GM21528 (cell line): Measurements from ENCODE around the gene CYBC1.
"Not testable (repeated sequence)": the region's sequence is repeated elsewhere in the genome, so short reads cannot be mapped to it uniquely, and the experiment has no call there.

Experiments
- ATAC-seq: cut with Tn5 transposase; IDR thresholded peaks from one replicate; pipeline ENCODE4 v1.9.1; 2021; ENCODE audit warnings: mild to moderate bottlenecking, moderate library complexity; ENCODE audit not compliant: unreplicated experiment, low FRiP score

The CYBC1 gene

DNA sequence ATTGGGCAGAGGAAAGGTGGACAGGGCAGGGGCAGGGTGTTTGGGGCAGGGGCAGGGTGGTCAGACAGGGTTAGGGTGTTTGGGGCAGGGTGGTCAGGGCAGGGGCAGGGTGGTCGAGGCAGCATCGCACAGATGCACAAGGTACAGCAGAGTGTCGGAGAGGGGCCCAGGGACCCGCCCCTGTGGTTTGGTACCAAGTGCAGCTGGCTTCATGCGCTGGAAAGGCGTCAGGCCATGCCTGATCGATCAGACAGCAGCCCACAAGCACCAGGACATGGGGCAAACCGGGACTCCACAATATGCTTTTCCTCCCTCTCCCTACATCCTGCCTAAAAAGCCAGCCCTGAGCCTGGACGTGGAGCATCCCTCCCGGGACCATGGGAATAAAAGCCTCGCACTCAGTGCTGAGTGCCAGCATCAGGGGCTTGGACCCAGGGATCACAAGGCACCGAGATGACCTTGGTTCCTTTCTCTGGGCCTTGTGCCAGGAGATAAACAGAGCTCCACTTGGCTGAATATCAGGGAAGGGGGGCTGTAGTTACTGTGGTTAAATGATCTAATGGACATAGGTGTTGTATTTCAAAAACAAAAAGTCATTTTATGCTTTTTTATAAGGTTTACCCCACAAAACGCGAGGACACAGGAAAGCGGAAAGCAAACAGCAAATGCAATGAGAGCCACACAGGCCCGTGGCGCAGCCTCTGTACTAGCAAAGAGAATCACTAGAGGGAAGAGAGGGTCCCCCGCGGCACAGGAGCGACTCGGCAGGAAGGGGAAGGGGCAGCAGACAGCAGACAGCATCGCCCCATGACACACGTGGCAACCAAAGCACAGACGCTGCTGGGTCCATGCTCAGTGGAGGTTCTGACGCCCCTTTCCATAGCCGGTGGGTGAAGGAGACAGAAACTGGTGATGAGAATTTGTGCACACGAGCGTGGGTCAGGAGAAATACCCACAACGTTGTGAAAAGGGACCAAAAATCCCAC lies 37.7 kb downstream of the CYBC1 start:
- ATAC-seq, result no peak

DNA sequence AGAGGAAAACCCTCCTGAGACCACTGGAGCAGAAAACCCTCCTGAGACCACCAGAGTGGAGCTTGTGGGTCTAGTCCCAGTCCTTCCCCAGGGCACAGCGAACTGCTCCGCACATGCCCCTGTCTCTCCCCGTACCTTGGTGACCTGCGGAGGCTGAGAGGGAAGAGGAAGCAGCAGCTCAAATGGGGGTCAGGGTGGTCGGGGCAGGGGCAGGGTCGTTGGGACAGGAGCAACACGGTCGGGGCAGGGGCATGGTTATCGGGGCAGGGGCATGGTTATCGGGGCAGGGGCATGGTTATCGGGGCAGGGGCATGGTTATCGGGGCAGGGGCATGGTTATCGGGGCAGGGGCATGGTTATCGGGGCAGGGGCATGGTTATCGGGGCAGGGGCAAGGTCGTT lies 38.5 kb downstream of the CYBC1 start:
- ATAC-seq, result not testable (repeated sequence)

DNA sequence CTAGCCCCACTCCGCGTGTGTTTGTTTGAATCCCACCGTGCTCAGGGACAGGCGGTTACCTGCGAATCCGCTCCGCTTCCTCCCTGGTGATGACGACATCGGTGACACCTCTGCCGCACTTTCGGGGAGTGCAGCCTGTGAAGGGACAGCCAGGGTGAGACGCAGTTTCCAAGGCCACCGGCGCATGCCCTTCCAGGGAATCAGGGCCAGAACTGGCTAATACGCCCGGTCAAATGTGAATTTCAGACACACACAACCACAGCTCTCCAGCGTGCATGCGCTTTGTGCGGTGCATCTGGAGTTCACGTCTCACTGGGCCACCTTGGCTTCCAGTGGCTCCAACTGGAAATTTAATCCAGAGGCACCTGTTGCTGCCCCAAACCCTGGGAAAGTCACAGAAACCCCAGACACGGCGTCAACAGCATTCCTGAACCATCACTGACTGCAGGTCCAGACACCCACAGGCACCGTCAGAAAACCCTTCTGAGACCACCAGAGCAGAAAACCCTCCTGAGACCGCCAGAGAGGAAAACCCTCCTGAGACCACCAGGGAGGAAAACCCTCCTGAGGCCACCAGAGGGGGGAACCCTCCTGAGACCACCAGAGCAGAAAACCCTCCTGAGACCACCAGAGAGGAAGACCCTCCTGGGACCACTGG lies 39.0 kb downstream of the CYBC1 start:
- no peak for ATAC-seq

DNA sequence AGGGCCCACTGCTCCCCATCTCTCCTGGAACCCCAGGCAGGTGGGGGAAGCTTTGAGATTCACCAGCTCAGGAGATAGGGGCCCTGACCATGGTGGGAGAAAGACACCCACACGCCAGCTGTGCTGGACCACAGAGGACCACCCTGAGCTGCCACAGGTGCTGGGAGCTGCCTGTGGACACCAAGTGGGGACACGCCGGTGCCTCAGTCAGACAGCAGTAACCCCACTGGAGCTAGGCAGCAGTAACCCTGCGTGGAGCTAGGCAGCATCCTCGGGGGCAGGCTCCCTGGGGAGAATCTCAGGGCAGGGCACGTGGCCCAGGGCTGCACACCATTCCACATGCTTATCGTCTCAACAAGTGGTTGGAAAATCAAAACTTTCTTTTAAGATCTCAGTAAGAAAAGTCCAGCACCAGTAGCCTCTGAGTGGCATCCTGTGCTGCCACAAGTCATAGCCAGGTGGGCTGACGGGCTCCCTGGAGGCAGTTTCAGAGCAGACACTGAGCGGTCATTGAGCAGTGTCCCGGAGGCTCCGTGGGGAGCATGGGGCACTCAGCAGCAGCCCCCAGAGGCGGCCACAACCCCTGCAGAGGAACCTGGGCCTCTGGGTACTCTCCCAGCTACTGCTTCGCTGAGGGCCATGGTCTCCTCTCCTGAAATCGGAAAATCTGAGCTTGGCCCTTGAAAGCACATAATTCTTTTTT lies 40.4 kb downstream of the CYBC1 start:
- no peak for ATAC-seq

DNA sequence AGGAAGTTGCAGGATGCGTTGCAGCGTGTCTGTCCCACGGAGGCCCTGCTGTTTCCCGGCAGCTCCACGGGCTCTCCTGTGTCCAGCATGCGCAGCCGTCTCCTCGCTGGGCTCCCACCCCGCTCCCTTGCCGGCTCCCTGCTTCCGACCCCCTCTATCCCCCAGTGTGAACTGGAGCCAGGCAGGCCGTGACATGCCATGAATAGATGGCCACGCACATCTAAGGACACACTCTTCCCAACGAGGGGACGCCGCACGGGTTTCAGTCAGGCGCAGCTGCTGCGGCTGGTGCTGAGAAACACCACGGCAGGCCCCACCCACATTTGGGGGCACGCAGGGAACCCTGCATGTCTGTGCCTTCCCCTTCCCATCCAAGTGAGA lies 41.6 kb downstream of the CYBC1 start:
- ATAC-seq, result no peak

DNA sequence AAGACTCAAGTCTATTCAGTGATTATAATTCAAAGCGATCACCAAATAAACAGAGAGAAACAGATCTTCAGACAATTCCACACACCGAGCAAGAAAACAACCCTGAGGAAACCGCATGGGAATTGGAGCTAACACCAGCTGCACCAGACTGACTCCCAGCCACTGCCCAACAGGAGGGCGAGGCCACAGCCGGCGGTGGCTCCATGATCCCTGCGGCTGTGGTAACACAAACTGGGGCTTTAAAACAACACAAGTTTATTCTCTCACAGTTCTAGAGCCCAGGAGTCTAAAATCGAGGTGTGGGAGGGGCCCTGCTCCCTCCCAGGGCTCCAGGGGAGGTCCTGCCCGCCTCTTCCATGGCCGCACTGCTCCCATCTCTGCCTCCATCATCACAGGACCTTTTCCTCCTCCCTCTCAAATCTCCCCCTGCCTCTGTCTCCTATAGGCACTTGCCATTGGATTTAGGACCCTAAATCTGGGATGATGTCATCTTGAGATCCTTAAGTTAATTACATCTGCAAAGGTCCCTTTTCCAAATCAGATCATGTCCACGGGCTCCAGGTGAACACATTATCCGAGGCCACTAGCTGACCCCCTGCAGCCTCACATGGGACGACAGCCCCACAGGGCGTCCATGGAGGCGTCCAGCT lies 42.1 kb downstream of the CYBC1 start:
- ATAC-seq, result no peak

DNA sequence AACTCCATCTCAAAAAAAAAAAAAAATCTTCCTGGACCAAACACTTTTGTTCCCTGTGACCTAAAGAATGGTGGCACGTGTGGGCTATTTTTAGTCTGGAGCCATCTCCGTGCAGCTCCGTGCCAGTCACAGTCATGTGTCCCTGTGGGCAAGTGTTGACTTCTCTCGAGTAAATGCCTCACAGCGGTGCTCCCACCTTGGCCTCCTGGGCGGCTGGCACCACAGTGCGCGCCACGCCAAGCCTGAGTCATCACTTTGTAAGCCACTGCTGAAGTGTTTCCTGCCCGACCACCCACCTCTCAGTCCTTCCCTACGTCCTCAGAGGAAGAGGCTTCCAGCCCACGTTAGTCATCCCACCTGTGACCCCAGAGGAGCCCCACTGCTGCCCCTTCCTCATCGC lies 43.3 kb downstream of the CYBC1 start:
- ATAC-seq, result no peak

DNA sequence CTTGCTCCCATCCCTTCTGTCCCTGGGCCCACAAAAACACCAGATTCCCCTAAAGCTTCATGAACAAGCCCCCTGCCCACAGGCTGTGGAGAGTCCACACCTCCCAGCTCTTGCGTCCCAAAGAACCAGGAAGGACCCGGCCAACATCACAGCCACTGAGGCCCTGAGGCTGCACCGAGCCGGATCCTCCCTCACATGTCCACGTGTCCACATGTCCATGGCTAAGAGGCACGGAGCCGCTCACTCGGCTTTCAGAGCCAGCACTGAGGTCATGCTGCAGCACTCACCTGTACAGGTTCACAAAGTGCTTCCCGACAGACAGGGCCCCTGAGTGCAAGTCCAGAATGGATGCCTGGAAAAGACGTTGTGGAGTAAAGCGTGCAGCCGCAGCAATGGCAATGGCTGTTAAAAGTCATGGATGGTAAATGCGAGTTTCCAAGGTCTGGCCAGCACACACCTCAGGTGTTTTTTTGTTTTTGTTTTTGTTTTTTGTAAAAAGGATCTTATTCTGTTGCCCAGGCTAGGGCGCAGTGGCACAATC lies 44.4 kb downstream of the CYBC1 start:
- no peak for ATAC-seq

DNA sequence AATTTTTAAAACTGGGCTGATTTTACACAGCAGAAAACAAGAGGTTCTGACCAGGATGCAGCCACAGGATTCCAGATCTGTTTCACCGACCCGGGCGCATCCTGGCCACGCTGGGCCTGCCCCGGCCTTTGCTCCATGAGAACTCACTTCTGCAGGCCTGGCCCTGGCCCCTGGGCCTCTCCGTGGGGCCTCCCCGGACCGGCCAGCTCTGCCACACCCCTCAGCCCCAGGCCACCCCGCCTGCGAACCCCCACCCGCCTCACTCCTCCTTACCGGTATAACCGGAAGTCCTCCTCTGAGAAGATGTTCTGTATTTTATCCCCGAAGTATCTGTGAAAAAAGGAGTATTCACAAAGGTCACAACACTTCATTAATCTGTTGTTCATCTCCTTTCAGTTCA lies 45.5 kb downstream of the CYBC1 start:
- no peak for ATAC-seq

DNA sequence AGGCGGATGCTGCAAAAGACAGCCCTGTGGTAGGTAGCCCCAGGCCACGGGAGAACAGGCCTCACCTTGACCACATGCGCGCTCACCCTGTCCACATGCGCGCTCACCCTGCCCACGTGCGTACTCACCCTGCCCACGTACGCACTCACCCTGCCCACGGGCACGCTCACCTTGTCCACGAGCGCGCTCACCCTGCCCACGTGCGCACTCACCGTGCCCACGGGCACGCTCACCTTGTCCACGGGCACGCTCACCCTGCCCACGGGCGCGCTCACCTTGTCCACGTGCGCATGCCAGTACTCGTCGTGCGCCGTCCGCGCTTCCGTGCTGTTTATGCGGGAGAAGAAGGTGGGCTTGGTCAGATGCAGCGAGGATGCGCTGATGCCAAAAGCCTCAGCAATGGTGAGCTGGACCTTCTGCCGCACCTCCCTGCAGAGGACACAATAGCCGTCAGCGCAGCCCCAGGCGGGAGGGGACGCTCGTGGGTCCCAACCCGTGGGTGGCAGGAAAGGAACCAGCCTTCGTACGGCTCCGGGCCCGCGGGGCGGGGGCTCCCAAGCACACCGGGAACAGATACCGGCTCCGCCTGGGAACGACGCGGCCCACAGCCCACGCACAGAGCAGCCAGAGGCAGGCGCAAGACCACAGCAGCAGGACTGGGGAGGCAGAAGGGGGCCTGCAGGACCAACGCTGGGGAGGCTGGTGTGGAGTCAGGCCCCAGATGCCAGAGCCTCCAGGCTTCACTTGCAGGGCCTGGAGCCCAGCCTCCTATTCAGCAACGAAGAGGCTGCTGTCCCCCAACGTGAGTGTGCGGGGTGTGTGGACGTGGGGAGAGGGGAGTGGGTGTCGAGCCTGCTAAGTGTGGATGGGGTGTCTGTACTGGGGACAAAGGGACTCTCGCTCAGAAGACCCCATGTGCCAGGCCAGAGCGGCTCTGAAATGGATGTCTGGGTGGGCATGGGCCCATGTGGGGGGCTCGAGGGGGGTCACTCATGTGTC lies 46.6 kb downstream of the CYBC1 start:
- ATAC-seq, result no peak

DNA sequence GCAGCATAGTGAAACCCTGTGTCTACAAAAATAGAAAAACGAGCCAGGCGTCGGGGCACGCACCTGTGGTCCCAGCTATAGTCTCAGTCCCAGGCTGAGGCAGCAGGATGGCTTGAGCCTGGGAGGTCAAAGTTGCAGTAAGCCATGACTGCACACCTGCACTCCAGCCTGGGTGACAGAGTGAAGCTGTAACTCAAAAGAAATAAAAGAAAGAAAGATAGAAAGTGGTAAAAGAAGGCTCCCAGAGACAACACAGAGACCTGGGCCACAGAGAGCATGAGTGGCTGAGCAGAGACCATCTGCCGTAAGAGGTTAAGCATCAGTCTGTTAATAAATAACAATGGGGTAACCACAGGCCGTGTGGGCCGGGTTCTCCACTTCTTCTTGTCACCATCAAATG lies 47.7 kb downstream of the CYBC1 start:
- no peak for ATAC-seq

DNA sequence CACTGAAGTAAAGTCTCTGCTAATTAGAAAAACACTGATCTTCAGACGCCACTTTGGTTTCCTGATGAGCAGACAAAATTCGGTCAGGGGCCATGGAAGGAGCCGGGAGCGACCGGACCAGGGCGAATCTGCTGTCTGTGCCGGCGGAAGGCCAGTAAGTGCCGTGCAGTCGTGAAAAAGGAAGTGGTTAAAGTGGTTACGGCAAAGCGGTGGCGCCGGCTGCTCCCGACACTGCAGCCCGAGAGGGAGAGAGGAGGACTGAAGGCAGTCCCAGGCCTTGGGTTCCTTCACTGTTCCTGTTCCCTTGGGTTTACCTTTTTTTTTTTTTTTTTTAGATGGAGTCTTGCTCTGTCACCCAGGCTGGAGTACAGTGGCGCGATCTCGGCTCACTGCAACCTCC lies 49.7 kb downstream of the CYBC1 start:
- ATAC-seq, result peak; percentile 61

DNA sequence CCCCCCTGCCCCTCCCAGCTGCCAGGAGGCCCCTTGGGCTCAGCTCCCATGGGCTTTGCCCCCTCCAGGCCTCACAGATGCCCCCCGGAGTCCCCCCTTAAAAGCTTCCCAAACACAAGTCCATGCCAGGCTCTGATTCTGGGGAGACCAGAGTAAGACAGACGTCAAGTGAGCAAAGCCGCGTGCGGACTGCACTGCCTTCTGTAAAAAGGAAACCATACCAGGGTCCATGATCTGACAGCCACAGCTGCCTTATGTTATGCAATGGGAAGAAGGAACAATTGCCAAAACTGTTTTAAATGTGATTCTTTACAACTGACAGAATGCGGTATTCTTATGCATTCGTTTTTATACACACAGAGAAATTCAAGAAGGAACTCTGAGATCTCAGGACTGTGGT lies 50.3 kb downstream of the CYBC1 start:
- ATAC-seq, result no peak

DNA sequence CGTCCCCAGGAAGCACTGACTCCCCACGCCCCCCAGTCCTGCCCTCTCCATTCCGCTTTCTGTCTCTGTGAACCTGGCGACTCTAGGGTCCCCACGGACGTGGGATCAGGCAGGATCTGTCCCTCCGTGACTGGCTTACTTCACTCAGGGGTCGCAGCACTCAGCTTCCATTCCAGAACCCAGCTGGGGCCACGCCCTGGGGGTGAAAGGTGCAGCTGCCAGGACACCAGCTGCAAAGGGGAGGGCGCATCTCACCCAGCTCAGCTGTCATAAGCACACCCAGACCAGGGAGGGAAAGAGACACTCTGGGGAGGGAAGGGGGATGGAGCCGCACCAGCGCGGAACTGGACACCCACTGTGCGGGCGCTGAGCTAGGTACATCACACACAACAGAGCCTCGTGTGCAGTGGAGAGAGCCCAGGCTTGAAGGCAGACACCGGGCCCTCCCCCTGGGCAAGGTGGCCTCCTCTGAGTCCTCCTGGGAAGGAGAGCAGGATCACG lies 50.9 kb downstream of the CYBC1 start:
- no peak for ATAC-seq

DNA sequence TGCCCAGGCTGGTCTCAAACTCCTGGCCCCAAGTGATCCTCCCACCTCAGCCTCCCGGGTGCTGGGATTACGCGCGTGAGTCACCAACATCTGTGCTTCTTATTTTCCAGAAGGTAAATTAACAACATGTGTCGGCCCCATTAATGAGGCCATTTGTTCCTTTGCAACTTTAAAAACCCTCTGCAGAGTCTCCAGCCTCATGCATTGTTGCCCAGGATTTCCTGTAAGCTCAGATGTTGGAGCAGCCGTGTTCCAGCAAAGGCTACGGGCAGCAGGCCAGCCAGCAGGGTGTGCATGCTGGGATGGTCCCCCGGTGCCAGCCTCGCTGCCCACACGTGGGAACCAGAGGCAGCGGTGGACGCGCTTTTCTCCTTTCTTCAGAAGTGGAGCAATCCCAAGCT lies 51.5 kb downstream of the CYBC1 start:
- no peak for ATAC-seq

DNA sequence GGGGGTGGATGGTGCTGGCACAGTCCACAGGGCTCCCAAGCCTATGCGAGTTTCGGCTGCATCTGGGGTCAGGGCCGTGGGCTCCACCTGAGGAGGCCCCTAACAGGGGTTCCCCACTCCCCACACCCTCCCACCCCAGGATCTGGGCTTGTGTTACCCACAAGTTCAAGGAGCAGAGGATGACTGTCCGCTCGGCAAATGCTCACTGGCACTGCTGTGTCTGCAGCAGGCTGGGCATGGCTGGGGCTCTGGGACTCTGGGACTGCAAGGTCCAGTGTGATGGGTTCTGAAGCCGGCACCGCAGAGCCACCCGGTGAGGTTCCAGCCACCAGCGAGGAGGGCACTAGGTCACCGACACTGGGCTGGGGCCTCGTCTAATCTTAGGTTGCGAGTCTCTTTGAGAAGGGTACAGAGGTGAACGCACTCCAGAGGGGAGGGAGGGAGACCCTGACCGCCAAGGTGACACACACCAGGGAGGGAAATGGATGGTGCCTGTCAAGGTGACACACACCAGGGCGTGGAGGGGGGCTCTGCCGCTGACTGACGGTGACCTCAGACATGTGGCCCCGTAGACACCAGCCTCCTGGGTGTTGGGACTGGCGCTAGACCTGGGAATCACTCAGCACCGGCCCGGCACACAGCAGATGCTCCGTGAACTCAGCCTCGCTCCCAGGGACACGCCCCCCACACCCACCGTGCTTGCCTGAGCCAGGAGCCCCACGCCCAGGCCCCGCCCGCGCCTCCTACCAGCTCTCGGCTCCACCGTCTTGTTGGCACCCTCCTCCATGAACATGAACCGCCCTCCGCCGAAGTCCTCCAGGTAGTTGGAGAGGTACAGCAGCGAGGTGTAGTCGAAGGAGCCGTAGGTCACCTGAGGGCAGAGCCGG lies 52.9 kb downstream of the CYBC1 start:
- no peak for ATAC-seq

DNA sequence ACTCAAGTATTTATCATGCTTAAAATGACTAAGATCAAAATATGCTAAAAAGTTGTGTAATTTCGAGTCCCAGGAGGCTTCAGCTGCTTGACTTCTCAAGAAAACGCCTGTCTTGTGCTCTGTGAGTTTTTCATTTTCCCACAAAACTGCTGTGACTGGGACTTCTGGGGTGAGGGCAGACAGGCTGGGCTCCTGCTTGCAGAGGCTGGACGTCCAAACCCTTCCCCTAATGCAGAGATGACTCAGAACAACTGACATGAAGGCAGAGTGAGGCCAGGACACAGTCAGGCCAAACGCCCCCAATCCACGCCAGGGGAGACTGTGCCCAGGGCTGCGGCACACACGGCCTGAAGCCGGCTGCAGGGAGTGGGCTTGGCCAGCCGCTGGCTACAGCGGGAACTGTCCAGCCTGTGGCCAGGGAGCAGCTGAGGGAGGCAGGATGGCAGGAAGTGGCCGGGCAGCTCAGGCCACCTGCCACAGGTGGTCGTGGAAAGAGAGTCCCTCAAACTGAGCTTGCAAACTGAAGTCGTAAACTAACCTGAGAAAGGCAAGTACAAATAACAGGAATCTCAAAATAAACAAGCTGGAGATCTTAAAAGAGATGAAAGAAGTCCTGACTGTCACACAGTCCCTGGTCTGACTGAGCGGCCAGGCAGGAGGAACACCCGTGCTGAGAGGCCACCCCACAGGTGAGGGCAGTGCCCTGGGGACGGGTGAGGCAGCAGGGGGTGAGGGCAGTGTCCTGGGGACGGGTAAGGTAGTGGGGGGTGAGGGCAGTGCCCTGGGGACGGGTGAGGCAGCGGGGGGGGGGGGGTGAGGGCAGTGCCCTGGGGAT lies 53.7 kb downstream of the CYBC1 start:
- ATAC-seq, result no peak
